COLO668 (cell line): ENCODE measurements around the gene LRRC74B.
"Not testable (repeated sequence)": the region's sequence is repeated elsewhere in the genome, so short reads cannot be mapped to it uniquely, and the experiment has no call there.

Source experiments
- DNase-seq: peaks from one replicate; lab custom pipeline; 2025; ENCODE audit not compliant: unreplicated experiment; lab: John Stamatoyannopoulos, UW

LRRC74B gene

GRCh38 chr22:21054046-21054713 is 8.4 kb downstream of the LRRC74B start:
- no peak for DNase-seq

- no peak for DNase-seq
Measured at GRCh38 chr22:21054714-21055563, 9.2 kb downstream of the LRRC74B start.

GRCh38 chr22:21055564-21055834 is 9.8 kb downstream of the LRRC74B start:
- no peak for DNase-seq

GRCh38 chr22:21055880-21056319 is 10.2 kb downstream of the LRRC74B start:
- no peak for DNase-seq

GRCh38 chr22:21060363-21060762 is 14.6 kb downstream of the LRRC74B start:
- not testable (repeated sequence) for DNase-seq

GRCh38 chr22:21061660-21062321 is 16.0 kb downstream of the LRRC74B start:
- not testable (repeated sequence) for DNase-seq

- not testable (repeated sequence) for DNase-seq
Measured at GRCh38 chr22:21064425-21064824, 18.7 kb downstream of the LRRC74B start.

- no peak for DNase-seq
Measured at GRCh38 chr22:21064917-21065864, 19.4 kb downstream of the LRRC74B start.

GRCh38 chr22:21067075-21067900 is 21.5 kb downstream of the LRRC74B start:
- DNase-seq: no peak

GRCh38 chr22:21067901-21068680 is 22.3 kb downstream of the LRRC74B start:
- no peak for DNase-seq

GRCh38 chr22:21068681-21069276 is 23.0 kb downstream of the LRRC74B start:
- no peak for DNase-seq

GRCh38 chr22:21069375-21069774 is 23.6 kb downstream of the LRRC74B start:
- DNase-seq: no peak

GRCh38 chr22:21070690-21071615 is 25.2 kb downstream of the LRRC74B start:
- DNase-seq: no peak

- DNase-seq: not testable (repeated sequence)
Measured at GRCh38 chr22:21071796-21072195, 26.1 kb downstream of the LRRC74B start.

- no peak for DNase-seq
Measured at GRCh38 chr22:21073023-21073422, 27.3 kb downstream of the LRRC74B start.

GRCh38 chr22:21073482-21073881 is 27.7 kb downstream of the LRRC74B start:
- no peak for DNase-seq

GRCh38 chr22:21074102-21074715 is 28.5 kb downstream of the LRRC74B start:
- no peak for DNase-seq
